Stomach (tissue), 4 donors: ENCODE measurements around the gene GLI1.

Source experiments
- CTCF ChIP-seq, 7 experiments: fragments of 450-650 bp in 4 of 7; fragments of 200-600 bp in 3 of 7; sonication (generic) in 3 of 7; IDR thresholded peaks; one replicate each; pipeline ENCODE4 v1.5.1; 2016 to 2019; ENCODE audit warnings: antibody characterized with exemption in 7 of 7, control low read depth in 2 of 7, mild to moderate bottlenecking in 1 of 7
- EP300 ChIP-seq: sonication (generic); formaldehyde crosslinking; IDR thresholded peaks from one replicate; pipeline ENCODE4 v1.6.1; 2017; ENCODE audit warnings: antibody characterized with exemption
- POLR2A ChIP-seq, 4 donors: fragments of 450-650 bp; IDR thresholded peaks; one replicate each; pipeline ENCODE4 v1.6.1; 2016; ENCODE audit warnings: antibody characterized with exemption in 4 of 4, control low read depth in 2 of 4, mild to moderate bottlenecking in 1 of 4, moderate library complexity in 1 of 4
- POLR2AphosphoS5 ChIP-seq, 3 donors: sonication (generic); formaldehyde crosslinking; IDR thresholded peaks; one replicate each; pipeline ENCODE4 v1.6.1; 2016; ENCODE audit warnings: antibody characterized with exemption in 3 of 3

GRCh38 chr12:57441846-57442427 lies 17.6 kb upstream of the GLI1 start:
- TF ChIP-seq POLR2A (IDR thresholded peaks at IDR 0.05), result no peak
- TF ChIP-seq CTCF (IDR thresholded peaks at IDR 0.05), result no peak
- no peak for TF ChIP-seq POLR2AphosphoS5 (IDR thresholded peaks at IDR 0.05)
- no peak for TF ChIP-seq EP300
